OCI-LY7 (cell line): Measurements from ENCODE around the gene TAS1R2. TPM values are rescaled to one million over a fixed set of nuclear protein-coding genes. Genes with fewer than 3 reads are reported as not detected.

ENCODE experiments used
- BruUV-seq: library from RNA; stranded (reverse); fragments of 400-500 nt; replicated peaks from 2 replicates; lab custom pipeline; 2021; lab: Mats Ljungman, UMichigan
- CTCF ChIA-PET: fragments of 300-600 bp; sonication (Branson Sonifier 250); formaldehyde crosslinking; loops from one replicate; lab custom pipeline; 2022; ENCODE audit warnings: antibody characterized with exemption; ENCODE audit not compliant: unreplicated experiment; lab: Charles Lee
- POLR2A ChIA-PET: fragments of 300-600 bp; sonication (Branson Sonifier 250); formaldehyde crosslinking; loops from one replicate; lab custom pipeline; 2022; ENCODE audit warnings: antibody characterized with exemption; lab: Charles Lee
- DNase-seq: peaks from one replicate; pipeline ENCODE4 v3.0.0-alpha.2; 2015; ENCODE audit warnings: low spot score
- H2AFZ ChIP-seq: fragments of 200-600 bp; sonication (generic), shearing (Covaris generic); 2 replicates; pipeline ENCODE4 v1.6.1; 2014; ENCODE audit warnings: mild to moderate bottlenecking, antibody characterized with exemption, low read length, moderate library complexity
- H3K27ac ChIP-seq: fragments of 200-600 bp; sonication (generic); 2 replicates; pipeline ENCODE4 v1.5.1; 2014; ENCODE audit warnings: mixed run types, low read depth, mild to moderate bottlenecking, moderate library complexity, low read length, inconsistent platforms; ENCODE audit not compliant: poor library complexity, severe bottlenecking
- H3K36me3 ChIP-seq: fragments of 200-600 bp; sonication (generic); 2 replicates; pipeline ENCODE4 v1.6.1; 2014; ENCODE audit warnings: mild to moderate bottlenecking, antibody characterized with exemption, low read length, moderate library complexity, mixed read lengths; ENCODE audit not compliant: insufficient read depth
- H3K4me1 ChIP-seq: fragments of 200-600 bp; sonication (generic); 2 replicates; pipeline ENCODE4 v1.5.1; 2014; ENCODE audit warnings: mild to moderate bottlenecking, low read length; ENCODE audit not compliant: insufficient read depth, poor library complexity, severe bottlenecking
- H3K4me2 ChIP-seq: fragments of 200-600 bp; sonication (generic); 2 replicates; pipeline ENCODE4 v1.6.1; 2014; ENCODE audit warnings: mild to moderate bottlenecking, low read length
- H3K4me3 ChIP-seq: fragments of 200-600 bp; sonication (generic); 2 replicates; pipeline ENCODE4 v1.5.1; 2014; ENCODE audit warnings: mild to moderate bottlenecking, low read depth, low read length; ENCODE audit not compliant: poor library complexity, severe bottlenecking
- H3K79me2 ChIP-seq: fragments of 200-600 bp; sonication (generic); 2 replicates; pipeline ENCODE4 v1.6.1; 2016; ENCODE audit warnings: low read depth, mild to moderate bottlenecking, low read length, moderate library complexity, mixed read lengths; ENCODE audit not compliant: insufficient read depth
- H3K9me2 ChIP-seq: fragments of 200-600 bp; sonication (generic); 2 replicates; pipeline ENCODE4 v1.6.1; 2016; ENCODE audit warnings: mild to moderate bottlenecking, low read length, mixed read lengths; ENCODE audit not compliant: insufficient read depth
- H3K9me3 ChIP-seq: fragments of 200-600 bp; sonication (generic); 2 replicates; pipeline ENCODE4 v1.6.1; 2014; ENCODE audit warnings: mild to moderate bottlenecking, mixed run types, low read length, mixed read lengths
- H4K20me1 ChIP-seq: fragments of 200-600 bp; sonication (generic); 2 replicates; pipeline ENCODE4 v1.6.1; 2014; ENCODE audit warnings: mild to moderate bottlenecking, antibody characterized with exemption, low read length, moderate library complexity, mixed read lengths; ENCODE audit not compliant: insufficient read depth
- CTCF ChIP-seq: fragments of 200-600 bp; sonication (generic); conservative IDR thresholded peaks from 2 replicates; pipeline ENCODE4 v1.5.1; 2014; ENCODE audit warnings: mild to moderate bottlenecking, antibody characterized with exemption, low read length, moderate library complexity, mixed read lengths
- EZH2phosphoT487 ChIP-seq: fragments of 200-600 bp; sonication (generic); IDR thresholded peaks from 2 replicates; pipeline ENCODE4 v1.6.1; 2018; ENCODE audit warnings: low read depth, borderline replicate concordance, mild to moderate bottlenecking, mixed run types, antibody characterized with exemption, low read length, moderate library complexity, mixed read lengths
- intact Hi-C: fragments of 100-400 bp; cut with micrococcal nuclease; formaldehyde crosslinking; loops from one replicate; pipeline ENCODE4 v1.10.0; 2022; ENCODE audit not compliant: unreplicated experiment
- total RNA-seq, 2 experiments: library from RNA; depleted of rRNA in 1 of 2; stranded (reverse); fragments of >200 nt in 1 of 2; shearing (Covaris generic) in 1 of 2; gene quantifications; 2 replicates each; pipeline ENCODE4 v1.2.3, GENCODE V29; 2014 to 2022

The TAS1R2 gene
- total RNA-seq, 2 experiments from 2014 or later, result not detected

DNA sequence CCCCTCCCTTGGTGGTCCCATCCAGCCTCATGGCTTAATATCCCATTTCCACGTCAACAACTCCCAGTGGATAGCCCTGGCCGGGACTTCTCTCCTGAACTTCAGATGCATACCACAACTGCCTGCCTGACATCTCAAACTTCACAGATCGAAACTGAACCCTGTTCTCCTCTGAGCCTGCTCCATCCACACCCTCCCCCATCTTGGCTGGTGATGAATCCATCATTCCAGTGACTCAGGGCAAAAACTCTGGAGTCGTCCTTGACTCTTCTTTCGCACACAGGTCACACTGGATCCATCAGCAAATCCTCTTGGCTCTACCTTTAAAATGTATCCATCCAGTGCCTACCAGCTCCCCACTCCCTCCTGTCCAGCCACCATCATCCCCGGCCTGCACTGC, 3.9 kb downstream of the TAS1R2 start:
- intact Hi-C loops, result no loop called here
- ChIA-PET CTCF (no interaction called here), POLR2A (no interaction called here)
- Histone ChIP-seq H4K20me1 (no peaks in the 10 kb centered on the region), H3K4me2 (no peak overlapping the region), H3K27ac (no peak overlapping the region), H3K4me1 (no peaks in the 10 kb centered on the region), H3K79me2 (no peaks in the 10 kb centered on the region), H3K9me3 (no peaks in the 10 kb centered on the region), H3K36me3 (no peaks in the 10 kb centered on the region), H3K9me2 (no peaks in the 10 kb centered on the region), H3K4me3 (no peak overlapping the region), H2AFZ (no peak overlapping the region)
- BruUV-seq, result no TSS peak
- no peak for TF ChIP-seq EZH2phosphoT487
- no peak for TF ChIP-seq CTCF
- no peak for DNase-seq

DNA sequence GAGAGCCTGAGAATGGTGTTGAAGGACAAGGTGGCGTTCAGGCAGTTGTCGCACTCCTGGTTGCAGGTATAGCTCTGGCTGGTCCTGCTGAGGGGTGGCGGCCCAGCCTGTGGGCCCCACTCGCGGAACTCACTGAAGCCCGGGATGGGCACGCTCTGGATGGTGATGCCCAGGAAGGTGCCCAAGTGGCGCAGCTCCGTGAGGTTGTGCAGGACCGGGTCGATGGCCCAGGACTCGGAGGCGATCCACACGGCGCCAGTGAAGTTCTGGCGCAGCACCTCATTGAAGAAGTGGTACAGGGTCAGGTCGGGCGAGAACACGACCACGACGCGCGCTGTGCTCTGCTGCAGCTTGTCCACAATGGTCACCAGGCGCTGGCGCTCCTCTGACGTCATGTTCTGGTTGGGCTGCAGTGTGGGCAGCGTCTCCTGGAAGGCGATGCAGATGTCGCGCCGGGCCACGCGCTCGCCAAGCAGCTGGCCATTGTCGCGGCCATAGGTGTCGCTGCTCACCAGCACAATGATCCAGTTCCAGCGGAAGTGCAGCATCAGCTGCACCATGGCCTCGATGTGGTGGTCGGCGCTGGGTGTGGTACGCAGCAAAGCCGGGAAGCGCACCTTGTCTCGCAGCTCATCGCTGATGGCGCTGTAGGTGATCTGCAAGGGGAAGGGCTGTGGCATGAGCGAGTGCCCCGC, 5.0 kb downstream of the TAS1R2 start:
- intact Hi-C loops, result no loop called here
- POLR2A ChIA-PET, result no interaction called here

More for the DNA sequence above, 5.0 kb downstream of the TAS1R2 start:
- TF ChIP-seq EZH2phosphoT487 (no peak), CTCF (no peak)
- Histone ChIP-seq H3K27ac (no peak overlapping the region), H3K9me3 (no peaks in the 10 kb centered on the region), H3K4me1 (no peaks in the 10 kb centered on the region), H3K36me3 (no peaks in the 10 kb centered on the region), H4K20me1 (no peaks in the 10 kb centered on the region), H3K4me3 (no peak overlapping the region), H3K4me2 (no peak overlapping the region), H3K9me2 (no peaks in the 10 kb centered on the region), H3K79me2 (no peaks in the 10 kb centered on the region), H2AFZ (no peak overlapping the region)
- CTCF ChIA-PET, result no interaction called here
- no peak for DNase-seq
- BruUV-seq, result no TSS peak
